ENCODE results near the gene PSMD12.
"Not testable (repeated sequence)": the region's sequence is repeated elsewhere in the genome, so short reads cannot be mapped to it uniquely, and the experiment has no call there.

PSMD12 gene

DNA sequence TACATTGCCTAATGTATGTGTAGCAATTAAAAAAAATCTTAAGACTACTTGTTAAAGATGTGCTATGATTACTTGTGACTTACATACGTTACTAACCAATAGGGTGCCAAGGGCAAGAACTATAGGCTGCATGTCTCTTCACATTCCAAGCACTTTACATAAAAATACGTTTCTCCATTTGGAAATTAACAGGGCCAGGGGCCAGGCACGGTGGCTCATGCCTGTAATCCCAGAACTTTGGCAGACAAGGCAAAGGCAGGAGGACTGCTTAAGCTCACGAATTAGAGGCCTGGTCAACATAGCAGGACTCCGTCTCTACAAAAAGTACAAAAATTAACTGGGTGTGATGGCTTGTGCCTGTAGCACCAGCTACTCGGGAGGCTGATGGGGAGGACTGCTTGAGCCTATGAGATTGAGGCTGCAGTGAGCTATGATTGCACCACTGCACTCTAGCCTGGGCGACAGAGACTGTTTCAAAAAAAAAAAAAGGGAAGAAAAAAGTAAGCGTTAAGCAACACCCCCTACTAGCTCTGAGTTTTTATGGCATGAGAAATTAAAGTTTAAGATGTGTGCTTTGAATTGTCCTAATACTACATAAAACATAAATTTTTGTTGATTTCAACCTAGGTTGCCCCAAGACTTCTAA, 12.3 kb downstream of the PSMD12 start:
- DNase-seq, result no peak

DNA sequence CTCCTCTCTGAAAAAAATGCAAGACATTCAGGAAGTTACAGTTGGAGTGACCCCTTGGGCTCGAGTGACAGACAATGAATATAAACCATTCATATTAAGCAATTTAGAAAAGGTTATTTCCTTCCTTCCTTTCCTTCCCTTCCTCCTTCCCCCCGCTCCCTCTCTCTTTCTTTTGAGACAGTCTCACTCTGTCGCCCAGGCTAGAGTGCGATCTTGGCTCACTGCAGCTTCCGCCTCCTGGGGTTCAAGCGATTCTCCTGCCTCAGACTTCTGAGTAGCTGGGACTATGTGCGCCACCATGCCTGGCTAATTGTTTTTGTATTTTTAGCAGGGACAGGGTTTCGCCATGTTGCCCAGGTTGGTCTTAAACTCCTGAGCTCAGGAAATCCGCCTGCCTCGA, 13.2 kb downstream of the PSMD12 start:
- DNase-seq, result no peak

DNA sequence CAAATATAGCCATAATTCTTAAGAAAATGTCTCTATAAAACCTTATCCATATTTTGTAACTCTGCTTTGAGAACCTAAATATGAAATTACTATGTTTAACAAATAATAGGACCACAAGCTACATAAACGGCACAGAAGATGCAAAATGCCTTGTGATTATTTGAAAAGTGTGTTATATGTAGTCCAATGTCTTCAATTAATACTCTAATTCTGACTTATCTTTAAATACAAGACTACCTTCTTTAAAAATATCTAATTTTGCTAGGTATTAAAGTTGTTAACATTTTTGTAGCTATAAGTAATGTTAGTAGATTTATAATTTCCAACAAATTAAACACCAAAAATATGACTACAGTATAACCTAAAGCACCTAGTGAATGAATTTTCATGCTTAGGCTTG, 17.0 kb downstream of the PSMD12 start:
- DNase-seq, result no peak

DNA sequence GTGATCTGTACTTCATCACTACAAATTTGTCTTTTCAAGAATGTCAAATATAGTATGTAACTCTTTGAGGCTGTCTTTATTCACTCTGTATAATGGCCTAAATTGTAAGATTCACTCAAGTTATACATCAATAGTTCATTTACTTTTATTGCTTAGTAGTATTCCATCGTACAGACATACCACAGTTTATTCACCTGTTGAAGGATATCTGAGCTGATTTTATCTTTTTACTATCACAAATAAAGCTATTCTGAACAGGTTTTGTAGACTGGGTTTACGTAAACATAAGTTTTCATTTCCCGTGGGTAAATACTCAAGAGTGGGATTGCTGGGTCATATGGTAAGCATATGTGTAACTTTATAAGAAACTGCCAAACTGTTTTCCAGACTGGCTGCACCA, 18.6 kb downstream of the PSMD12 start:
- no peak for DNase-seq

DNA sequence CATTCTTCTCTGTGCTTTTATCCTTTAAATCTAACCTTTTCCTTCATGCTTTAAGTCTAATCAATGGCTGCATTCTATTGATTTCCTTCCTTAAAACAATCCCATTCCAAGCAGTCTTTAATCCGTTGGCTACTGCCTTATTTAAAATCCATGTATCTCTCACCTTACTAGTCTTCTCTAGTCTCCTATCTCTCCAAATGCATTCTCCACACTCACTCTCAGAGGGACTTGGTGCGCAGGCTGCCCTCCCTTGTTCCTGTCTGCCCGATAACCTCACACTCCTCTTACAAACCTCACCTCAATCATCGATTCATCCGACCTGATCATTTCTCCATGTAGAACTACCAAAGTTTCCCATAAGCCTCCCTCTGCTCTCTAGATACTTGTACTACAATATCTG, 23.1 kb downstream of the PSMD12 start:
- no peak for DNase-seq

DNA sequence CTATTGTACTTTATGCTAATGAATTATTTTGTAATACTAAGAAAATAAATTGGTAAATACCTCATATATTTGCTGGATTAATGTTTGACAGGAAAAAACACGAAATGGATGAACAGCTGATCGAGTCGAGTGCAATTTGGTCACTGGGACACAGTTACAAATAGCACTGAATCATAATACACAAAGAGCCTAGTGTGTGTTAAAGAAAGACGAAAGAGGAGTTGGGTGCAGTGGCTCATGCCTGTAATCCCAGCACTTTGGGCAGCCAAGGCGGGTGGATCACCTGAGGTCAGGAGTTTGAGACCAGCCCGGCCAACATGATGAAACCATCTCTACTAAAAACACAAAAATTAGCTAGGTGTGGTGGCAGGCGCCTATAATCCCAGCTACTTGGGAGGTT, 28.0 kb downstream of the PSMD12 start:
- DNase-seq, result not testable (repeated sequence)

DNA sequence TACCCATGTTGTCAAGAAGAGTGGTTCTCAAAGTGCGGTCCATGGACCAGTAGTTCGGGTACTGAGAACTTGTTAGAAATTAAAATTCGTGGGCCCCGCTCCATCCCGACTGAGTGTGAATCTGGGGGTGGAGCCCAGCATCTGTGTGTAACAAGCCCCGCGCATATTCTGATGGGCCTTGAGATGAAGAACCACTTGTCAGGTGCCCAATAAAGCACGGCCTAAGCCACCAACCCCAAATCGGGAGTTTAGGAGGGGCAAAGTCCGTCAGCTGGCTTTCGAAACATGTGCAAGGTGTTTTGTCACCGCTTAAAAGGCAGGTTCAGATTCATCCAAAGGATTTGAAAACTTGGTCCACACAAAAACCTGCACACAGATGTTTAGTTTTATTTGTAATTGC, 29.5 kb downstream of the PSMD12 start:
- no peak for DNase-seq

DNA sequence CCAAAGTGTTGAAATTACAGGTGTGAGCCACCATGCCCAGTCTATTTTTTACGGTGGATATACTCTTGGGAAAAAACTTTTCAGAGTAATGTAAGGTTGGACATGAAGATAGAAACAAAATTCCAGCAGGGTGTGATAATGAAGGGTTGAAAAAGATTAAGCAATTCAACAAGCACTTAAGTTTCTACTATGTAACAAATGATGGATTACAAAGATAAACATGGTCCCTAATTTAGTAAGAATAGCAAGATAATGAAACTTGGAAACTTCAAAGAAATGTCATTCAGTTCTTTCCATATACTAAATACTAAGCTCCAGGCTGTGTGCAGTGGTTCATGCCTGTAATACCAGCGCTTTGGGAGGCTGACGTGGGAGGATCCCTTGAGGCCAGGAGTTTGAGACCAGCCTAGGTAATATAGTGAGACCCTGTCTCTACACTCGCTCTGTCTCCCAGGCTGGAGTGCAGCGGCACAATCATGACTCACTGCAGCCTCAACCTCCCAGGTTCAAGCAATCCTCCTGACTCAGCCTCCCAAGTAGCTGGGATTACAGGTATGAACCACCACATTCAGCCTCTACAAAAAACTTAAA, 31.0 kb downstream of the PSMD12 start:
- DNase-seq, result no peak

DNA sequence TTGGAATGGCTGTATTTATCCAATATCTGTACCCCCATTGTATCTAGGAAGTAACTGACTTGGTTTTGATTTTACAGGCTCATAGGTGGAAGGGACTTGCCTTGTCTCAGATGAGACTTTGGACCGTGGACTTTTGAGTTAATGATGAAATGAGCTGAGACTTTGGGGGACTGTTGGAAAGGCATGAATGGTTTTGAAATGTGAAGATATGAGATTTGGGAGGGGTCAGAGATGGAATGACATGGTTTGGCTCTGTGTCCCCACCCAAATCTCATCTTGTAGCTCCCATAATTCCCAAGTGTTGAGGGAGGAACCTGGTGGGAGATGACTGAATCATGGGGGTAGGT, 34.2 kb downstream of the PSMD12 start:
- not testable (repeated sequence) for DNase-seq

DNA sequence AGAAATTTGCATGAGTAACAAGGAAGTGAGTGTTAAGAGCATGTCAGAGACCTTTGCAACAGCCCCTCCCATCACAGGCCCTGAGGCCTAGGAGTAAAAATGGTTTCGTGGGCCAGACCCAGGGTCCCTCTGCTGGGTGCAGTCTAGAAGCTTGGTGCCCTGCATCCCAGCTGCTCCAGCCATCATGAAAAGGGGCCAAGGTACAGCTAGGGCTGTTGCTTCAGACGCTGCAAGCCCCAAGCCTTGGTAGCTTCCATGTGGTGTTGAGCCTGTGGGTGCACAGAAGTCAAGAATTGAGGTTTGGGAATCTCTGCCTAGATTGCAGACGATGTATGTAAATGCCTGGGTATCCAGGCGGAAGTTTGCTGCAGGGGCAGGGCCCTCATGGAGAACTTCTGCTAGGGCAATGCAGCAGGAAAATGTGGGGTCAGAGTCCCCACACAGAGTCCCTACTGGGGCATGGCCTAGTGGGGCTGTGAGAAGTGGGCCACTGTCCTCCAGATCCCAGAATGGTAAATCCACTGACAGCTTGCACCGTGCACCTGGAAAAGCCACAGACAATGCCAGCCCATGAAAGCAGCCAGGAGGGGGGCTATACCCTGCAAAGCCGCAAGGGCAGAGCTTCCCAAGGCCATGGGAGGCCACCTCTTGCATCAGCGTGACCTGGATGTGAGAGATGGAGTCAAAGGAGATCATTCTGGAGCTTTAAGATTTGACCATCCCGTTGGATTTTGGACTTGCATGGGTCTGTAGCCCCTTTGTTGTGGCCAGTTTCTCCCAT, 34.8 kb downstream of the PSMD12 start:
- not testable (repeated sequence) for DNase-seq

DNA sequence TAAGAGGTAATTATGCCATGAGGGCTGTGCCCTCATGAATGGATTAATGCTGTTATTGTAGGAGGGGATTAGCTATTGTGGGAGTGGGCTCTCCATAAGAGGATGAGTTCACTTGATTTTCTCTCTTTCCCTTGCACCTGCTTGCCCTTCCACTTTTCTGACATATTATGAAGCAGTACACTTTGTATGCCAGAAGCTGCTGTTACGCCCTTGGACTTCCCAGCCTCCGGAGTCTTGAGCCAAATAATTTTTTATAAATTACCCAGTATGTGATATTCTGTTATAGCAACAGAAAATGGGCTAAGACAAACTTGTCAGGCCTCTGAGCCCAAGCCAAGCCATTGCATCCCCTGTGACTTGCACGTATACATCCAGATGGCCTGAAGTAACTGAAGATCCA, 38.4 kb downstream of the PSMD12 start:
- DNase-seq, result no peak

DNA sequence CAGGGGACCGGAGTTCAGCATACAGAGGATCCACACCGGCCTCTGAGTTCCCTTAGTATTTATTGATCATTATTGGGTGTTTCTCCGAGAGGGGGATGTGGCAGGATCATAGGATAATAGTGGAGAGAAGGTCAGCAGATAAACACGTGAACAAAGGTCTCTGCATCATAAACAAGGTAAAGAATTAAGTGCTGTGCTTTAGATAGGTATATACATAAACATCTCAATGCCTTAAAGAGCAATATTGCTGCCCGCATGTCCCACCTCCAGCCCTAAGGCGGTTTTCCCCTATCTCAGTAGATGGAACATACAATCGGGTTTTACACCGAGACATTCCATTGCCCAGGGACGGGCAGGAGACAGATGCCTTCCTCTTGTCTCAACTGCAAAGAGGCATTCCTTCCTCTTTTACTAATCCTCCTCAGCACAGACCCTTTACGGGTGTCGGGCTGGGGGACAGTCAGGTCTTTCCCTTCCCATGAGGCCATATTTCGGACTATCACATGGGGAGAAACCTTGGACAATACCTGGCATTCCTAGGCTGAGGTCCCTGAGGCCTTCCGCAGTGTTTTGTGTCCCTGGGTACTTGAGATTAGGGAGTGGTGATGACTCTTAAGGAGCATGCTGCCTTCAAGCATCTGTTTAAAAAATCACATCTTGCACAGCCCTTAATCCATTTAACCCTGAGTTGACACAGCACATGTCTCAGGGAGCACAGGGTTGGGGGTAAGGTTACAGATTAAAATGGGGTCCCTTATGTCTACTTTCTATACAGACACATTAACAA, 39.2 kb downstream of the PSMD12 start:
- DNase-seq, result not testable (repeated sequence)

DNA sequence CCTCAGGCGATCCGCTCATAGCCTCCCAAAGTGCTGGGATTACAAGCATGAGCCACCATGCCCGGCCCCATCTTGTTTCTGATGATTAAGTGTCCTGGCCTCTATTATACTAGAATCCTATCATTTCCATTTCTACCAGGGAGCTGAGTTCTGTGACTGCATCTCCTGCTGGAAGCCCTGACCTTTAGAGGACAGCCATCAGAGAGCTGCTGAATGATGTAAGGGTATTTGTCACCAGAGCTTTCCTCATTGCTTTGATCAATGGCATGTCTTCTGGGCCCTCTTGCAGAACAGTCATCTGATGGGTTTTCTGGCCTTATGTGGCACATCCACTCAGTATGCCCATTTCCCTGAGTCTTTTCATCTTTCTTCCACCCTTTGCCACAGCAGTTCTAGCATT, 39.9 kb downstream of the PSMD12 start:
- no peak for DNase-seq

DNA sequence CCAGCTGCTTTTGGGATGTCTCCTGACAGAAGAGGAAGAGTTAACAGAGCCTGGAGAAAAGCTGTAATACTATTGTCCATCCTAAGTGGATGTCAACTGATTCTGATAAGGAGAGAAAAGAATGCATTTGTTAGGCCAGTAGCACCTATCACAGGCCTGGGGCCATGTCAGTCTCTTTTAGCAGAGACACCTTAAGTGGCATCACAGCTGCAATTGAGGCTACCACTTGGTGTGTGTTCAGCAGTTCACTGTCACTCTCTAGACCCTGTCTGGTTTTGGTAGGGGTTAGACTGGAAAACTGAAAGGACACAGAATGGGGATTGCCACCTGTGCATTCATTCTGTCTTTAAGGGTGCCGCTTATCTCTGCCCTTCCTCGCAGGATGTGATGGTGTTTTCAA, 42.0 kb downstream of the PSMD12 start:
- DNase-seq, result no peak

DNA sequence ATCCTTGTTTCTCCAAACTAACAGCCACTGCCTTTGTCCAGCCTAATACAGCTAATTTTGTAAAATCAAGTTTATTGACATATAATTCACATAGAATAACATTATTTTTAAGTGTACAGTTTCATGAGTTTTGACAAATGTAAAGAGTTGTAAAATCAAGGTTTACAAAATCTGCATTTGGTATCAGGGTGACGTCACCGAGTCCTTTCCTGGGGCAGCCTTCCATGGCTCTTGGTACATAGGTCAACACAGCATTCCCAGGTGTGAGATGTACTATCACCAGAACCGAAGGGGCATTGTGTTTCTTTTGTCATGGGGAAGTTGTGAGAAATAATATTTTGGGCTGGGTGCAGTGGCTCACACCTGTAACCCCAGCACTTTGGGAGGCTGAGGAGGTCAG, 42.9 kb downstream of the PSMD12 start:
- no peak for DNase-seq

DNA sequence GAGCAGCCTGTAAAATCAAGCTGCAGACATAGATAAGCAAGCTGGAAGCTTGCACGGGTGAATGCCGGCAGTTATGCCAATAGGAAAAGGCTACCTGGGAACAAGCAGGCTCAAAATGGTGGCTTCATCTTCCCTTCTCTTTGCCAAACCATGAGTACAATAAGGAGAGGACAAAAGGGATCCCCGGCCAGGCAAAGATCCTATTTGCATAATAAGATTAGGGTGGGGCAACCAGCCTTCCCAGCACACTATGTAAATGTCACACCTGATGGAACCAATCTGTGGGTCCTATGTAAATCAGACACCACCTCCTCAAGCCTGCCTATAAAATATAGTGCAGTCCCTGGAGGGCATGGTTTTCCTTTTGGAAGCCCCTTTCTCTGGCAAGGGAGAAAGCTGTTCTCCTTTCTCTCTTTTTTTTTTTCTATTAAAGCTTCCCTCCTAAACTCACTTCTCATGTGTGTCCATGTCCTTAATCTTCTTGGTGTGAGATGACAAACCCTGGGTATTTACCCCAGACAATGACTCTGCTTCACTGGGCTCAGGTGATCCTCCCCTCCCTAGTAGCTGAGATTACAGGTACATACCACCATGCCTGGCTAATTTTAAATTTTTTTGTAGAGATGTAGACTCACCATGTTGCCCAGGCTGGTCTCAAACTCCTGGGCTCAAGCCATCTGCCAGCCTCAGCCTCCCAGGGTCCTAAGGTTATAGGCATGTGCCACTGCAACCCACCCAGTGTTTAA, 44.2 kb downstream of the PSMD12 start:
- DNase-seq, result no peak

DNA sequence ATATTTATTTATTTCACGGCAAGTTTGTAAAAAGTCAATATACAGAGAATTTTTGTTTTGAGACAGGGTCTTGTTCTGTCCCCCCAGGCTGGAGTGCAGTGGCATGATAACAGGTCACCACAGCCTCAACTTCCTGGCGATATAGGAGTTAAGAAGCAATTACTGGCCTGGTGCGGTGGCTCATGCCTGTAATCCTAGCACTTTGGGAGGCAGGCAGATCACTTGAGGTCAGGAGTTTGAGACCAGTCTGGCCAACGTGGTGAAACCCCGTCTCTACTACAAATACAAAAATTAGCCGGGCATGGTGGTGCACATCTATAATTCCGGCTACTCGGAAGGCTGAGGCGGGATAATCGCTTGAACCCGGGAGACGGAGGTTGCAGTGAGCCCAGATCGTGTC, 44.9 kb downstream of the PSMD12 start:
- DNase-seq, result not testable (repeated sequence)

DNA sequence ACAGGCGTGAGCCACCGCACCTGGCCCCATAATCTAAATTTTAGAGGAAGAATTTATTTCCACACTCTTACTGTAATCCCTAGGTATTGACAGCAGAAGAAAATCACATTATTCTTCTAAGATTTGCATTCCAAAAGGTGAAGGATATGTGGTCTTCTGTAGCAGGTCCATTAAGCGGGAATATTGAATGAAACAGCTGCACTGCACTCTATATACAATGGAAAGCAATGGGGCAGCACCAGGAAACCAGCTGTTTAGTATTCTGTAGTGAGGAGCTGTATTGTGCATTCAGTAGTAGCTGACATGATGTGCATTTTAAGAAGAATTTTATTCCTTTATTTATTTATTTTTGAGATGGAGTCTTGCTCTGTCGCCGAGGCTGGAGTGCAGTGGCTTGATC, 49.6 kb downstream of the PSMD12 start:
- DNase-seq, result no peak

DNA sequence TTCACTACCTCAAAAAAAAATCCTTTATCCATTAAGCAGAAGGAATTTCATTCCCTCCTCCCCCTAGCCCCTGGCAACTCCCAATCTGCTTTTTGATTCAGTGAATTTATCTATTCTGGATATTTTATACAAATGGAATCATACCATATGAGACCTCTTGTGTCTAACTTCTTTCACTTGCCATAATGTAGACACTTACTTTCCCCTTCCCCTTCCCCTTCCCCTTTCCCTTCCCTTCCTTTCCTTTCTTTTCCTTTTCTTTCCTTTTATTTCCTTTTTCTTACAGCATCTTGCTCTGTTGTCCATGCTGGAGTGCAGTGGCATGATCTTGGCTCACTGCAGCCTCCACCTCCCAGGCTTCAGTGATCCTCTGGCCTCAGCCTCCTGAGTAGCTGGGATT, 50.5 kb downstream of the PSMD12 start:
- DNase-seq, result no peak

DNA sequence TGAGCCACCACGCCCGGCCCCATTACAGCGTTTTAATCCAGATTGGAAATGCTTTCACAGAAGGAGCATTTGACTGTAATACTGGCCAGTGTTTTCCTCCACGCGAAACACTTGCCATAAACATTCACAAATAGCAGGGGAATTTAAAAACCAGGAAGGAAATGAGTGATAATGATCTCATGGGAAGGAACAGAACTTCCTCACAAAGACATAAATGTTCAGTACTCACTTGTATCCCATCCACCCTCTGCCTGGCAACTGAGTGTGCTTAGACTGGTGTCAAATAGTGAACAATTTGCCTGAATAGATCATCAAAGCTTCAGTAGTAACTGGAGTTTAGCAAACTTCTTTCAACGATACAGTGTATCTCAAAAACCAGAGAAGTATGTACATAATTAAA, 54.1 kb downstream of the PSMD12 start:
- DNase-seq, result no peak

DNA sequence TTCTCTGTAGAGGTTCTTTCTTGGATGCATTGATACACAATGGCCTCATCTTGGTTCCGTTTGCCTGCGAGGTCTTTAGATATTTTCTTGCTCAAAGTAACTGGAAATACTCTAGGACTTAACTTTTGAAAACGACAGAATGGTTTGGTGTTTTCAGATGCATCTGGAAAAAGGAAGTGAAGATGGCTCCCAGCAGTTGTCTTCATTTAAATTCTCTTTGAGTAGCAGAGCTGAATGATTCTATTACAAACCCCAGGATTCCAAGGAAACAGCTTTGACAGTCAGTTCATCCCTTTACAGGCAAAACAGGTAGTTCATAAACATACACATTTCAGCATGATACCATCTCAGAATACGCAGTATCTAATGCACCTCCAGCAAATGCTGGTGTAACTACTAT, 54.8 kb downstream of the PSMD12 start:
- no peak for DNase-seq

DNA sequence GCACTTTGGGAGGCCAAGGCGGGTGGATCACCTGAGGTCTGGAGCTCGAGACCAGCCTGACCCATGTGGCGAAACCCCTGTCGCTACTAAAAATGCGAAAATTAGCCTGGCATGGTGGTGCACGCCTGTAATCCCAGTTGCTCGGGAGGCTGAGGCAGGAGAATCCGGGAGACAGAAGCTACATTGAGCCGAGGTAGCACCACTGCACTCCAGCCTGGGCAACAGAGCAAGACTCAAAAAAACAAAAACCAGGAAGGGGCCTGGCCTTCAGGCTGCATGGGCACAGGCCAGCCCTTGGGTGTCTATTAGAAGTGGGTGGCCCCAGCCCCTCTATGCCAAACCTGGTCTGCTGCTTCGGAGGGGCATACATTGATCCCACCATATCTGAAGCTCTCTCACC, 56.0 kb downstream of the PSMD12 start:
- no peak for DNase-seq
